Globus pallidus (tissue), 1 donor: Measurements from ENCODE around the gene DMAC2.
"Not testable (repeated sequence)": the region's sequence is repeated elsewhere in the genome, so short reads cannot be mapped to it uniquely, and the experiment has no call there.

ENCODE experiments used
- DNase-seq: peaks from one replicate; pipeline ENCODE4 v3.0.0-alpha.2; 2015; ENCODE audit warnings: low spot score

The DMAC2 gene

GRCh38 chr19:41422456-41422855, 17.3 kb downstream of the DMAC2 start:
- no peak for DNase-seq

DNA sequence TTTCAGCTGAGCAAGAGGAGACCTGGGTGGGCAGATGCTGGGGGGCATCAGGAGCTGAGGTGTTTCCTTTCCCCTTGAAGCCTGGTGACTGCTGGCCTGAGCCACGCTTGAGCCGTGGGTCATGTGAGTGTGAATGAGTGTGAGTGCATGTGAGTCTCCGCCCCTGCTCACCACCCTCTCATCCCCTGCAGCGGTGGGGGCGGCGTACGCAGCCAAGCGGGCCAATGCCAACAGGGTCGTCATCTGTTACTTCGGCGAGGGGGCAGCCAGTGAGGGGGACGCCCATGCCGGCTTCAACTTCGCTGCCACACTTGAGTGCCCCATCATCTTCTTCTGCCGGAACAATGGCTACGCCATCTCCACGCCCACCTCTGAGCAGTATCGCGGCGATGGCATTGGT, 17.7 kb downstream of the DMAC2 start:
- DNase-seq, result no peak

- no peak for DNase-seq
Measured at GRCh38 chr19:41421314-41421713, 18.4 kb downstream of the DMAC2 start.

GRCh38 chr19:41420101-41420880, 19.4 kb downstream of the DMAC2 start:
- DNase-seq, result peak; percentile 56

DNA sequence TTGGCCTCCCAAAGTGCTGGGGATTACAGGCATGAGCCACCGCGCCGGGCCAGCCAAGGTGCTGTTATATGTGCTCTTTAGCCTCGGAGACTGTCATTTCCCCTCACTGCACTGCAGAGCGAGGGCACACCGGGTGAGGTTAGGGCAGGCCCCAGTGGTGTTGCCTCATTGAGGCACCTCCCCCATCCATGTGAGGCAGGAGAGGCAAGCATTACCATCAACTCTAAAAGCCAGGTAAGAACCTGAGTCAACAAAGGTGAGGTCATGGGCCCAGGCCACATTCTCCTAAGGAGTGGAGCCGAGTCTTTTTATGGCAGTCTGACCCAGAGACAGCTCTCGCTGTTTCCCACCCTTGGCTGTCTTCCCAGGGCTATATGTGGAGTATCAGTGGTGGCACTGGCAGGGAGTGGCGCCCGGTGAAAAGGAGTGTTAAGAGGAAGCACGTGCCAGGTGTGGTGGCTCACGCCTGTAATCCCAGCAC, 23.5 kb downstream of the DMAC2 start:
- DNase-seq, result no peak

- DNase-seq, result no peak
Measured at GRCh38 chr19:41415154-41415571, 24.5 kb downstream of the DMAC2 start.

- no peak for DNase-seq
Measured at GRCh38 chr19:41414461-41414860, 25.3 kb downstream of the DMAC2 start.

DNA sequence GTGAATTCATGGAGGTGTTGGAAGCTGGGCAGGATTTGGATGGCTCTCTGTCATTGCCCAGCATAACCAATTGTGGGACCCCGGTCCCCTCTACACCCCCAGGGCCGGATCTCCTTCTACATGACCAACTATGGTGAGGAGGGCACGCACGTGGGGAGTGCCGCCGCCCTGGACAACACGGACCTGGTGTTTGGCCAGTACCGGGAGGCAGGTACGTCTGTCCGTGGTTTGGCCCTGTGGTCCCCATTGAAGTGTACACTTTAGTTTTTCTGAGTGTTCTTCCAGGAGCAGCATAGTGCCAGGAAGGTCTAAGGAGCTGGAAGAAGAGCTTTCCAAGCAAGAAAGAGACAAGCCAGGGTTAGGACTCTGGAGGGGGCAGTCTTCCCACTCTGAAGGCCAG, 25.8 kb downstream of the DMAC2 start:
- DNase-seq, result no peak

- no peak for DNase-seq
Measured at GRCh38 chr19:41412953-41413352, 26.8 kb downstream of the DMAC2 start.

DNA sequence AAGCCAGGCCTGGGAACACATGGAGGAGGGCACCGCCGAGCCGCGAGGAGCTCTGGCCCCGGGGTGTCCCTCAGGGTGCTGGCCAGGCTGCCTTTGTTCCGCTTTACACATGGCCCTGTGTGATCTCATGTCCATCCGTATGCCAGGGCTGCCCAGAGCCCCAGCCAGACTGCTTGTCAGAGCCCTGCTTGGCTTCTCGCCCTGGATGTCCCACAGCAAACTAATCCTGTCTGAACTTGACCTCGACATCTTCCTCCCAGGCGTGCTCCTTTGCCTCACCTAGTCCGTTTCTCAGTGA, 27.8 kb downstream of the DMAC2 start:
- peak; percentile 80 for DNase-seq

GRCh38 chr19:41411100-41411967, 28.4 kb downstream of the DMAC2 start:
- no peak for DNase-seq

DNA sequence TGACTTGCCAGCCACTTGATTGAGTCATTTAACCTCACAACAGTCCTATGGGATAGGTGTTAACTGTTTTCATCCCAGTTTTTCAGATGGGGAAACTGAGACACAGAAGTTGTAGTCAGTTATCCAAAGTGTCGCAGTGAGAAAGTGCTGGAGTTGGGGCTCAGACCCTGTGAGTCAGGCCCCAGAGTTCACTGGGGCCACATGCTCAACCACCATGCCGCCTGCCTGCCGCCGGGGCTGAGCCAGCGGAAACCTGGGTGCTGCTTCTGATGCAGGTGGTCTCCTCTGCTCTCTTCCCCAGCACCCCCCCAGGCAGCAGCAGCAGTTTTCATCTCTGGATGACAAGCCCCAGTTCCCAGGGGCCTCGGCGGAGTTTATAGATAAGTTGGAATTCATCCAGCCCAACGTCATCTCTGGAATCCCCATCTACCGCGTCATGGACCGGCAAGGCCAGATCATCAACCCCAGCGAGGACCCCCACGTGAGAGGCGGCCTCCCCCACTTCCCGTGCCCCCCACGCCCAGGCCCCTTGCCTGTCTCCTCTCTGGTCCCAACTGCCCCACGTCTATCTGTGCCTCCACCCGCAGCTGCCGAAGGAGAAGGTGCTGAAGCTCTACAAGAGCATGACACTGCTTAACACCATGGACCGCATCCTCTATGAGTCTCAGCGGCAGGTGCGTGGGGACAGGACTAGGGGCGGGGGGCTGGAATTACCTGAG, 29.2 kb downstream of the DMAC2 start:
- DNase-seq, result no peak

DNA sequence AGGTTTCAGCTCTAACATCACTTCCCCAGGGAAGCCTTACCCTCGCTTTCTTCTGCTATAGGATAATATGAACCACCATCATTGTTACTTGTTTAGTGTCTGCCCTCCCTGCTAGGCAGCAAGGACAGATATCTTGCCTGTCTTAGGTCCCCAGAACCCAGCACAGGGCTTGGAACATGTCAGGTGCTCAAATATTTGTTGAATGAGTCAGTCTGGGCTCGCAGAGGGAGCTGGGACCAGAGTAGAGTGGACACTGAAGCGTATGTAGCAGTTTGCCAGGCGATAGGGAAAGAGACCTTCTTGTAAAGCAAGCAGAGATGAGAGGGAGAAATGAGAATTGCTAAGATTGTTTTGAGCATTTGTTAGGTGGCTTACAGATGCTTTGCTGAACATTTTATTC, 30.4 kb downstream of the DMAC2 start:
- DNase-seq, result no peak

GRCh38 chr19:41408846-41409245, 30.9 kb downstream of the DMAC2 start:
- DNase-seq, result not testable (repeated sequence)

DNA sequence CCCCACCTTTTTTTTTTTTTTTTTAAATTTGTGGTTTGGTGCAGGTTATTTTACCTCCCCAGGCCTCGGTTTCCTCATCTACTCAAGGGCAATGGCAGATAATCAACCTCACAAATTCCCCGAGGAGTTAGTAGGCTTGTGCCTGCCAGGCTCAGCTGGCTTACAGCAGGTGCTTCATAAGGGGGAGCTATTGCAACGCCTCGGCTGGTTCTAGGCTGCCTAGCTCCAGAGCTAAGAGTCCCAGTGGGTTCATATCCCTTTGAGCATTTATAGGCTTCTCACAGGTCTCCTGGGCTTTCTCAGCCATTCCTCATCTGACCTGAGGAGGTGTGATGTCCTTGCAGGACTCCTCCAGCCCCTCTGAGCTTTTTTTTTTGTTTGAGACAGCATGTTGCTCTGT, 31.5 kb downstream of the DMAC2 start:
- DNase-seq, result no peak

- no peak for DNase-seq
Measured at GRCh38 chr19:41407271-41407670, 32.4 kb downstream of the DMAC2 start.

DNA sequence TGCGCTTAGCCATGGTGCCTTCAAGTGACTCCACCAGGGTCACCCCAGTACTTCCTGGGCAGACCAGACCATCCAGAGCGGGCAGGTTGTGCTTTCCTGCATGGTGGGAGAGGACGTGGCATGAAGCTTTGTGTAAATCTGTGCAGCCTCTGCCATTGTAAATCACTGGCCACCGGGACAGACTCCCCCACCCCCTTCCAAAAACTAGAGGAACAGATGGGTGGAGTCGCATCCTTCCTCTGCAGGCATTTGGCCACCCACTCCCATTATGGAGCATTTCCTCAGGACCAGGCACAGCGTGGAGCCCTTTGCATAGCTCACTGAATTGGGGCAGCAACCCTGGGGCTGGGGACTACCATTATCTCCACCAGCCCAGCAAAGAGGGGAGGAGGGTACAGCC, 33.9 kb downstream of the DMAC2 start:
- DNase-seq, result no peak

DNA sequence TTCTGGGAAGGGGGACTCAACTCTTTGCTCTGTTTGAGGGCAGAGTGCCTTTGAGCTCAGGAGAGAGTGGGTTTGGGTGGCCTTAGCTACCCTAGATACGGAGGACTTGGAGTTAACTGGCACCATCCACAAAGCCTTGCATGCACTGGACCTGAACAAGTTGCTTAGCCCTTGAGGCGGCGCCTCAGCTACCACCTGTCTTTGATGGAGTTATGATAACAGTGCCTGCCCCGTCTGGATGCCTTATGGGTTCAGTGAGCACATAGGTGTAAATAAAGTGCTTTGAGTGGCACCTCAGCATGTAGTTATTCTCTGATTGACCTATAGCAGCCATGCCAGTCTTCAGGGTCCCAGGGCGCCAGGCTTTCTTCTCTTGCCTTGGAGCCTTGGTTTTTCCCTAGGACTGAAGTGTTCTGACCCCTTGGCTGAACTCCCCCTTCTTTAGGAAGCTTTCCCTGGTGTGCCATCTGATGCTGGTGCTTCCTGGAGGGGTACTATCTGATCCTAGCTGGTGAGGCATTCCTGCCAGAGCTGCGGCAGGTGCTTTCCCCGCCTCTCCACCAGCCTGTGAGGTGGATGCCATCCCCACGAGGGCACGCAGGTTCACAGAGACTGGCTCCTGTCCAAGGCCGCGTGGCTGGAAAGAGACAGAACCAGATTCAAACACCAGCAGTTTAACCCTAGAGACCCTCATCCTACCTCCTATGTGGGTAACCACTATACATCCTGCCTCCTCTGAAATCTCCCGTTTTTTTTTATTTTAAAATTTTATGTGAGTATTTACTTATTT, 36.3 kb downstream of the DMAC2 start:
- no peak for DNase-seq

- no peak for DNase-seq
Measured at GRCh38 chr19:41402010-41402409, 37.7 kb downstream of the DMAC2 start.

GRCh38 chr19:41401483-41401882, 38.2 kb downstream of the DMAC2 start:
- no peak for DNase-seq

GRCh38 chr19:41399525-41399924, 40.2 kb downstream of the DMAC2 start:
- DNase-seq, result no peak

DNA sequence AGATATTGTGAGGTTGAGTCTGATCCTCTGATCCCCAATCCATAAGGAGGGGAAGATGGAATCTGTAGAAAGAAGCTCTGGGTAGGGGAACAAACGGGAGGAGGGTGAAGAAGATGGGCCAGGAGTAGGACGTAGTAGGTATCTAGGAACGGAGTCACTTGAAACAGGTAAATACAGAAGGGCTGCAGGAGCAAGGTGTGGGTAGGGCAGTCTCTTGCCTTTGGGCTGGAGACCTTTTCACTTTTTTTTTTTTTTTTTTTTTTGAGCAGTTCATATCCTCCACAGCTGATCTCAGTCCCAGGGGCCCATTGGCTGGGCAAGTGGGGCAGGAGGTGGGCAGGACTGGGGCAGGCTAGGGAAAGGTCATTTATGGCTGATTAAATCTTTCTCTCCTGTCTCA, 40.6 kb downstream of the DMAC2 start:
- DNase-seq, result no peak
